H1 (cell line): Measurements from ENCODE around the gene CTPS1. TPM values are rescaled to one million over a fixed set of nuclear protein-coding genes. Genes with fewer than 3 reads are reported as not detected.

ENCODE experiments used
- CTCF ChIA-PET: fragments of 300-600 bp; sonication (Branson Sonifier 250); formaldehyde crosslinking; loops from one replicate; lab custom pipeline; 2021; ENCODE audit not compliant: partially characterized antibody; lab: Charles Lee
- POLR2A ChIA-PET: fragments of 300-600 bp; sonication (Branson Sonifier 250); formaldehyde crosslinking; loops from one replicate; lab custom pipeline; 2021; ENCODE audit warnings: inconsistent platforms; ENCODE audit not compliant: partially characterized antibody; lab: Charles Lee
- DNase-seq, 2 experiments: peaks; one replicate each; pipeline versions ENCODE4 v3.0.0 to v3.0.0-alpha.2; 2010 to 2022; ENCODE audit warnings: low spot score in 2 of 2, low read depth in 1 of 2, mixed read lengths in 1 of 2
- FAIRE-seq: peaks from 2 replicates; lab custom pipeline; 2011; peaks lifted over from hg19 to GRCh38; lab: Jason Lieb, UNC
- H2AFZ ChIP-seq: 2 replicates; pipeline ENCODE4 v1.8.1; 2012; ENCODE audit warnings: low read length, inconsistent platforms
- H2AK5ac ChIP-seq: 2 replicates; pipeline ENCODE4 v1.6.1; 2013; ENCODE audit warnings: low read depth, low read length
- H2BK120ac ChIP-seq: replicated peaks from 2 replicates; pipeline ENCODE3; 2013; ENCODE audit warnings: low read depth, low read length, inconsistent platforms
- H2BK12ac ChIP-seq: 2 replicates; pipeline ENCODE4 v1.6.1; 2013; ENCODE audit warnings: low read depth, low read length
- H2BK15ac ChIP-seq: 2 replicates; pipeline ENCODE4 v1.6.1; 2013; ENCODE audit warnings: low read length
- H2BK20ac ChIP-seq: 2 replicates; pipeline ENCODE4 v1.6.1; 2013; ENCODE audit warnings: low read length
- H2BK5ac ChIP-seq: 2 replicates; pipeline ENCODE4 v1.6.1; 2013; ENCODE audit warnings: low read depth, low read length
- H3K14ac ChIP-seq: 2 replicates; pipeline ENCODE4 v1.6.1; 2013; ENCODE audit warnings: inconsistent platforms; ENCODE audit not compliant: insufficient read length
- H3K18ac ChIP-seq: 2 replicates; pipeline ENCODE4 v1.6.1; 2013; ENCODE audit warnings: low read length; ENCODE audit errors: extremely low read depth
- H3K23ac ChIP-seq: 2 replicates; pipeline ENCODE4 v1.6.1; 2013; ENCODE audit warnings: inconsistent platforms; ENCODE audit not compliant: insufficient read length
- H3K23me2 ChIP-seq: 2 replicates; pipeline ENCODE4 v1.6.1; 2013; ENCODE audit warnings: low read depth, low read length
- H3K27ac ChIP-seq: 2 replicates; pipeline ENCODE4 v1.6.1; 2011; ENCODE audit warnings: low read depth, low read length, inconsistent platforms
- H3K27me3 ChIP-seq, 4 experiments: replicated peaks in 1 of 4; 1 replicate in 1 of 4; 2 replicates in 3 of 4; pipeline versions ENCODE4 v1.6.1 to v1.8.1; 2011 to 2013; ENCODE audit warnings: low read length in 3 of 4, mild to moderate bottlenecking in 3 of 4, inconsistent platforms in 2 of 4, mixed read lengths in 2 of 4, moderate library complexity in 1 of 4; ENCODE audit not compliant: control insufficient read depth in 3 of 4, insufficient read depth in 3 of 4; ENCODE audit errors: extremely low read depth in 1 of 4
- H3K36me3 ChIP-seq, 4 experiments: 2 replicates each; pipeline versions ENCODE4 v1.6.1 to v1.8.1; 2011 to 2013; ENCODE audit warnings: mild to moderate bottlenecking in 4 of 4, low read length in 3 of 4, moderate library complexity in 2 of 4, control low read depth in 1 of 4, inconsistent platforms in 1 of 4; ENCODE audit not compliant: insufficient read depth in 4 of 4, control insufficient read depth in 2 of 4
- H3K4ac ChIP-seq: replicated peaks from 2 replicates; pipeline ENCODE3; 2013; ENCODE audit warnings: low read length, low read depth, mixed read lengths, inconsistent platforms; ENCODE audit not compliant: insufficient read length
- H3K4me1 ChIP-seq, 4 experiments: replicated peaks in 1 of 4; 1 replicate in 1 of 4; 2 replicates in 3 of 4; pipeline versions ENCODE4 v1.6.1 to v1.8.1; 2011 to 2013; ENCODE audit warnings: low read length in 3 of 4, inconsistent platforms in 2 of 4, mixed read lengths in 1 of 4; ENCODE audit not compliant: insufficient read depth in 4 of 4, control insufficient read depth in 3 of 4
- H3K4me2 ChIP-seq, 2 experiments: 2 replicates each; pipeline versions ENCODE4 v1.6.1 to v1.8.1; 2011 to 2013; ENCODE audit warnings: low read depth in 2 of 2, low read length in 2 of 2, control low read depth in 1 of 2, inconsistent platforms in 1 of 2, mild to moderate bottlenecking in 1 of 2; ENCODE audit not compliant: insufficient read depth in 1 of 2
- H3K4me3 ChIP-seq, 4 experiments: fragments of 200-600, 300-600 bp in 1 of 4; sonication (generic), shearing (Covaris generic), sonication (Bioruptor Twin) in 1 of 4; 2 replicates each; pipeline versions ENCODE4 v1.5.1 to v1.8.1; 2011 to 2016; ENCODE audit warnings: low read length in 4 of 4, low read depth in 3 of 4, control low read depth in 2 of 4, inconsistent platforms in 2 of 4, mild to moderate bottlenecking in 2 of 4, mixed read lengths in 1 of 4, moderate library complexity in 1 of 4; ENCODE audit not compliant: insufficient read depth in 2 of 4; ENCODE audit errors: extremely low read depth in 1 of 4
- H3K56ac ChIP-seq: replicated peaks from 2 replicates; pipeline ENCODE3; 2013; ENCODE audit warnings: low read depth, mild to moderate bottlenecking, mixed read lengths, low read length, inconsistent platforms; ENCODE audit not compliant: insufficient read length
- H3K79me1 ChIP-seq: 2 replicates; pipeline ENCODE4 v1.6.1; 2013; ENCODE audit warnings: low read depth, low read length, control low read depth
- H3K79me2 ChIP-seq, 2 experiments: 2 replicates each; pipeline versions ENCODE4 v1.6.1 to v1.8.1; 2012 to 2013; ENCODE audit warnings: low read length in 2 of 2, mild to moderate bottlenecking in 2 of 2, inconsistent platforms in 1 of 2; ENCODE audit not compliant: insufficient read depth in 2 of 2, control insufficient read depth in 1 of 2
- H3K9ac ChIP-seq, 4 experiments: replicated peaks in 1 of 4; 1 replicate in 1 of 4; 2 replicates in 3 of 4; pipeline versions ENCODE4 v1.6.1 to v1.8.1; 2011 to 2013; ENCODE audit warnings: low read depth in 3 of 4, low read length in 3 of 4, control low read depth in 2 of 4, mild to moderate bottlenecking in 2 of 4, moderate library complexity in 2 of 4, inconsistent platforms in 1 of 4; ENCODE audit errors: extremely low read depth in 1 of 4
- H3K9me3 ChIP-seq, 2 experiments: 2 replicates each; pipeline versions ENCODE4 v1.6.1 to v1.8.1; 2012 to 2013; ENCODE audit warnings: mild to moderate bottlenecking in 2 of 2, moderate library complexity in 2 of 2, control low read depth in 1 of 2, inconsistent platforms in 1 of 2, low read depth in 1 of 2, low read length in 1 of 2, mixed read lengths in 1 of 2; ENCODE audit not compliant: insufficient read depth in 2 of 2
- H4K20me1 ChIP-seq, 2 experiments: replicated peaks in 1 of 2; 2 replicates each; pipeline versions ENCODE3 to v1.8.1; 2011 to 2013; ENCODE audit warnings: inconsistent platforms in 2 of 2, low read length in 2 of 2, mild to moderate bottlenecking in 1 of 2; ENCODE audit not compliant: insufficient read depth in 2 of 2, control insufficient read depth in 1 of 2
- H4K5ac ChIP-seq: 2 replicates; pipeline ENCODE4 v1.6.1; 2013; ENCODE audit warnings: low read length, low read depth, mixed read lengths, inconsistent platforms; ENCODE audit not compliant: insufficient read length
- H4K8ac ChIP-seq: 2 replicates; pipeline ENCODE4 v1.8.0; 2013; ENCODE audit warnings: mild to moderate bottlenecking, moderate library complexity, low read length, inconsistent platforms; ENCODE audit not compliant: insufficient read depth; ENCODE audit errors: extremely low read depth
- H4K91ac ChIP-seq: replicated peaks from 2 replicates; pipeline ENCODE3; 2013; ENCODE audit warnings: low read length, mixed read lengths, inconsistent platforms; ENCODE audit not compliant: insufficient read length
- WGBS, 2 experiments: shearing (Covaris generic) in 1 of 2; methylation state at CpG; one replicate each; pipeline versions ENCODE4 v1.1.6 to v1.1.7; 2013 to 2015; ENCODE audit warnings: low lambda C conversion rate in 2 of 2, mixed read lengths in 2 of 2, inconsistent platforms in 1 of 2, low coverage in 1 of 2, missing lambda C conversion rate in 1 of 2; ENCODE audit not compliant: insufficient replicate concordance in 2 of 2, insufficient coverage in 1 of 2, insufficient read length in 1 of 2; ENCODE audit errors: extremely low coverage in 1 of 2, missing lambda C conversion rate in 1 of 2; 5-methylcytosine and 5-hydroxymethylcytosine counted together
- polyA plus RNA-seq, 7 experiments: library from polyadenylated mRNA; depleted of rRNA in 3 of 7; stranded (reverse) in 5 of 7; unstranded in 2 of 7; fragments of >200 nt in 5 of 7; fragments of 200-250 nt in 2 of 7; gene quantifications; 1 replicate in 5 of 7; 2 replicates in 1 of 7; 4 replicates in 1 of 7; pipeline versions ENCODE4 v1.2.1 to v1.2.3, GENCODE V29; 2011 to 2013; ENCODE audit warnings: missing spikeins in 2 of 7, mixed read lengths in 2 of 7
- total RNA-seq: library from RNA; stranded (reverse); fragmentation: NEBNext Ultra II Directional; extraction: Animal tissue kit (Norgen Biotek cat#: 25700); gene quantifications from 2 replicates; pipeline ENCODE4 v1.2.1, GENCODE V29; 2021

Gene CTPS1
- total and polyA plus RNA-seq, 2 of the 8 experiments (the other 6 are each of a cell fraction or from before 2014, with no cell fraction given): 35.5 to 103 TPM

GRCh38 chr1:40986956-40987355 is 7.5 kb downstream of the CTPS1 start:
- no peak overlapping the region for H3K4me2 ChIP-seq
- WGBS, 2 experiments: 92% methylated on average over 3 of the region's 3 CpGs; no CpG with 5 or more reads in 1 of the 2 experiments
- no peak overlapping the region for H2BK5ac ChIP-seq
- H3K4ac ChIP-seq: no peak overlapping the region
- H4K91ac ChIP-seq: no peak overlapping the region
- peaks cover 0 to 1% (median 1%) of the 10 kb centered on the region in 4 experiments; a peak in 3 of 7 replicates for H3K4me1 ChIP-seq
- no peak overlapping the region for H2BK12ac ChIP-seq
- H3K36me3 ChIP-seq: peaks cover 57 to 89% (median 84%) of the 10 kb centered on the region in 4 experiments
- no peak overlapping the region for H2BK15ac ChIP-seq
- H2AFZ ChIP-seq: no peak overlapping the region
- ChIA-PET POLR2A (interaction anchor here (0.6 to 9.6 kb wide), 5 partner anchors 9 to 47 kb away, joined by 3 to 49 read pairs (median 8); no protein-coding TSS in a partner anchor), CTCF (interaction anchor here (1.0 to 1.4 kb wide), 3 partner anchors 10 to 204 kb away, joined by 3 to 5 read pairs (median 3); no protein-coding TSS in a partner anchor)
- DNase-seq (no peak), FAIRE-seq (no peak)
- H3K79me2 ChIP-seq: peaks cover 3 to 42% of the 10 kb centered on the region in 2 experiments
- no peak overlapping the region for H3K23ac ChIP-seq
- H3K4me3 ChIP-seq: no peak overlapping the region
- H2AK5ac ChIP-seq: no peak overlapping the region
- H2BK120ac ChIP-seq: no peak overlapping the region
- no peak overlapping the region for H3K9ac ChIP-seq
- no peaks in the 10 kb centered on the region for H3K9me3 ChIP-seq
- H2BK20ac ChIP-seq: no peak overlapping the region
- no peaks in the 10 kb centered on the region for H3K27me3 ChIP-seq
- H3K79me1 ChIP-seq: no peaks in the 10 kb centered on the region; the same call in 1 of the 2 replicates
- 0 out of 2 replicates have a peak, but pooled peaks cover 2% of the 10 kb centered on the region for H3K23me2 ChIP-seq
- H4K20me1 ChIP-seq: peaks cover 10 to 19% of the 10 kb centered on the region in 2 experiments
- H3K18ac ChIP-seq: no peak overlapping the region
- no peak overlapping the region for H3K56ac ChIP-seq
- H4K8ac ChIP-seq: no peak overlapping the region
- H4K5ac ChIP-seq: no peak overlapping the region
- no peak overlapping the region for H3K14ac ChIP-seq
- H3K27ac ChIP-seq: no peak overlapping the region
